Measurements from ENCODE around the gene RELL1. TPM values are rescaled to one million over a fixed set of nuclear protein-coding genes. Genes with fewer than 3 reads are reported as not detected.

RELL1 gene, protein sequence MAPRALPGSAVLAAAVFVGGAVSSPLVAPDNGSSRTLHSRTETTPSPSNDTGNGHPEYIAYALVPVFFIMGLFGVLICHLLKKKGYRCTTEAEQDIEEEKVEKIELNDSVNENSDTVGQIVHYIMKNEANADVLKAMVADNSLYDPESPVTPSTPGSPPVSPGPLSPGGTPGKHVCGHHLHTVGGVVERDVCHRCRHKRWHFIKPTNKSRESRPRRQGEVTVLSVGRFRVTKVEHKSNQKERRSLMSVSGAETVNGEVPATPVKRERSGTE
- total RNA-seq (2022): 15.4 and 18.2 TPM in 2 replicates
- percentile 62 among the genes with signal in this experiment for Bru-seq, nascent RNA
- BruChase-seq, experiment 1, labeled RNA remaining after a 6-hour chase: percentile 61 among the genes with signal in this experiment
- BruChase-seq, experiment 2, labeled RNA remaining after a 2-hour chase: percentile 53 among the genes with signal in this experiment
- long read RNA-seq, partial matches to known transcripts: 0 of 3 reads
- long read RNA-seq, other reads (novel, unspliced or antisense): 3 of 3 reads

DNA sequence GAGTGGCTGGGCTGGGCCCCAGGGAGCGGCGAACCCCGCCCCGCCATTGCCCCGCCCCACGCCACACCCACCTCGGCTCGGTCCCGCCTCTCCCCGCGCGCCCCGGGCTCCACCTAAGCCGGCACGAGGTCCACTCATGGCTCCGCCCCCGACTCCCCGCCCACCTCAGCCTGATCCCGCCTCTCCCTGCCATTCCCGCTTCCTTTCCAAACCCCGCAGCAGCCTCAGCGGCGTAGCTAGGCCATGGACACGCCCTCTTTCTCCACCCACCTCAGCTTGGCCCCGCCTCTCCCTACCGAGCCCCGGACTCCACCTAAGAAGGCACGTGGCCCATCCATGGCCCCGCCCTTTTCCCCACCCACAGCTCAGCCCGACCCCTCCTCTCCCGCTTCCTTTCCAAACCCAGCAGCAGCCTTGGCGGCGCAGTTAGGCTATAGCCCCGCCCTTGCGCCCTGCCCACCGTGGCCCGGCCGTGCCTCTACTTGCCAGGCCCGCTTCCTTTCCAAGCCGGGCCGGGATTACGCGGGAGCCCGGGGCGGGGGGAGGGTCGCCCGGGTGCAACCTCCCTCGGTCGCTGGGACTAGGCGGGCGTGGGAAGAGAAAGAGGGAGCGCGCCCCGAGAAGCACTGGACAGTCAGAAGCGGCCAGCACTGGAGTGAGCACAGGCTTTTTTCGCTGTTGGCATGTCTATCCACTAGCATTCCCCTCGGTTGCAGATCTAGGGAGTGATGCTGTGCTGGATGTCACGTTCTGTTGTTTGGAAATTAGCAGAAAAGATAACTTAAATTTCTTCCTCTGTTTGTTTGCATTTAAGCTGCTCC lies at the start of gene RELL1:
RELL1 (minus strand) TSS at position 4 of the 821 bp plus-strand sequence. CDS start 89 bp downstream, outside the sequence.
- TF ChIP-seq, protein P1, sequence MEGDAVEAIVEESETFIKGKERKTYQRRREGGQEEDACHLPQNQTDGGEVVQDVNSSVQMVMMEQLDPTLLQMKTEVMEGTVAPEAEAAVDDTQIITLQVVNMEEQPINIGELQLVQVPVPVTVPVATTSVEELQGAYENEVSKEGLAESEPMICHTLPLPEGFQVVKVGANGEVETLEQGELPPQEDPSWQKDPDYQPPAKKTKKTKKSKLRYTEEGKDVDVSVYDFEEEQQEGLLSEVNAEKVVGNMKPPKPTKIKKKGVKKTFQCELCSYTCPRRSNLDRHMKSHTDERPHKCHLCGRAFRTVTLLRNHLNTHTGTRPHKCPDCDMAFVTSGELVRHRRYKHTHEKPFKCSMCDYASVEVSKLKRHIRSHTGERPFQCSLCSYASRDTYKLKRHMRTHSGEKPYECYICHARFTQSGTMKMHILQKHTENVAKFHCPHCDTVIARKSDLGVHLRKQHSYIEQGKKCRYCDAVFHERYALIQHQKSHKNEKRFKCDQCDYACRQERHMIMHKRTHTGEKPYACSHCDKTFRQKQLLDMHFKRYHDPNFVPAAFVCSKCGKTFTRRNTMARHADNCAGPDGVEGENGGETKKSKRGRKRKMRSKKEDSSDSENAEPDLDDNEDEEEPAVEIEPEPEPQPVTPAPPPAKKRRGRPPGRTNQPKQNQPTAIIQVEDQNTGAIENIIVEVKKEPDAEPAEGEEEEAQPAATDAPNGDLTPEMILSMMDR (IDR thresholded peaks at IDR 0.05; ENCODE audit: unreplicated experiment): no peak
- Mint-ChIP-seq H3K9me3 (ENCODE audit: low read depth, unreplicated experiment) (no peaks in the 10 kb centered on the region), H3K4me1 (ENCODE audit: low read depth, unreplicated experiment) (peaks cover 13% of the 10 kb centered on the region), H3K27me3 (ENCODE audit: unreplicated experiment) (no peaks in the 10 kb centered on the region), H3K36me3 (ENCODE audit: insufficient read depth, unreplicated experiment) (peaks cover 27% of the 10 kb centered on the region), H3K27ac (ENCODE audit: unreplicated experiment) (peak within 1 kb of the TSS; percentile 61), H3K4me3 (ENCODE audit: low read depth, unreplicated experiment) (peak within 1 kb of the TSS; percentile 72)
- DNase-seq: peak; percentile 98
- CTCF ChIA-PET: interaction anchor here (0.5 to 0.9 kb wide), 4 partner anchors 9 to 930 kb away, joined by 3 to 5 read pairs (median 4); no protein-coding TSS in a partner anchor
- intact Hi-C loops (cut with micrococcal nuclease; ENCODE audit: unreplicated experiment): loop anchor here (5.0 kb wide), 1 partner anchor 84 kb away; no protein-coding TSS in a partner anchor
- BruUV-seq (replicated peaks): no TSS peak

DNA sequence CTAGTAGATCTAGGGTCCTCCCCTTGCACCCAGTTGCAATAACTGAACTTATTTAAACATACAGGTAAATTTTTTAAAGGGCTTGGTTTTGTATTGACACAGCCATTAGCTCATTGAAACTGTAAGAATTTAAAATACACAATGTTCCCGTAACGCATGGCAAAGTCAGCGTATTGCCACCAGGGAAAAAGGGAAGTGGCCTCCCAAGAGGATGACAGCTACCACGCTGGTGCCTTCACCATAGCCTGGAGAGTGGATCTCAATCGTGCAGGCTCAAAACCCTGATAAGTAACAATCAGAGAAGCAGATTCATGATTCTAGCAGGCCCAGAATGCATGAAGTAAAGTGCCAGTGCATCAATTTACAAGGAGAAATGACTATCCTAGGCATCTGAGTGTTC lies 49.4 kb upstream of the RELL1 start:
- Mint-ChIP-seq H3K4me3 (ENCODE audit: low read depth, unreplicated experiment) (no peak overlapping the region), H3K36me3 (ENCODE audit: insufficient read depth, unreplicated experiment) (no peaks in the 10 kb centered on the region), H3K4me1 (ENCODE audit: low read depth, unreplicated experiment) (no peaks in the 10 kb centered on the region), H3K9me3 (ENCODE audit: low read depth, unreplicated experiment) (no peaks in the 10 kb centered on the region), H3K27me3 (ENCODE audit: unreplicated experiment) (no peaks in the 10 kb centered on the region), H3K27ac (ENCODE audit: unreplicated experiment) (no peak overlapping the region)
- CTCF ChIA-PET: no interaction called here
- DNase-seq: no peak
- intact Hi-C loops (cut with micrococcal nuclease; ENCODE audit: unreplicated experiment): no loop called here
- TF ChIP-seq, protein P1 (IDR thresholded peaks at IDR 0.05; ENCODE audit: unreplicated experiment): no peak
- BruUV-seq (replicated peaks): no TSS peak

DNA sequence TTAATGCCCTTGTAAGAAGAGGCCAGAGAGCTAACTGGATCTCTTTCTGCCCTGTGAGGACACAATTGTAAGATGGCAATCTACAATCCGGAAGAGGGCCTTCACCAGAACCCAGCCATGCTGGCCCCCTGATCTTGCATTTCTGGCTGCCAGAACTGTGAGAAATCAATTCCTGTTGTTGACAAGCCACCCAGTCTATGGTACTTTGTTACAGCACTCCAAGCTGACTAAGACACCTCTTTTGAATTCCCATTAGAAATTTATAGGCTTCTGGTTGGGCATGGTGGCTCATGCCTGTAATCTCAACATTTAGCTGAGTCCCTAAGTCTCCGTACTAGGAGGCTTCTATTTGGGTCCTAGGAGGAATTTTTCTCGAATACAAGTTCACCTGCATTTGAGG lies 48.8 kb upstream of the RELL1 start:
- Mint-ChIP-seq H3K36me3 (ENCODE audit: insufficient read depth, unreplicated experiment) (no peaks in the 10 kb centered on the region), H3K9me3 (ENCODE audit: low read depth, unreplicated experiment) (no peaks in the 10 kb centered on the region), H3K4me1 (ENCODE audit: low read depth, unreplicated experiment) (no peaks in the 10 kb centered on the region), H3K27ac (ENCODE audit: unreplicated experiment) (no peak overlapping the region), H3K27me3 (ENCODE audit: unreplicated experiment) (no peaks in the 10 kb centered on the region), H3K4me3 (ENCODE audit: low read depth, unreplicated experiment) (no peak overlapping the region)
- no peak for DNase-seq
- BruUV-seq (replicated peaks): no TSS peak
- CTCF ChIA-PET: interaction anchor here (0.6 kb wide), 1 partner anchor 14 kb away, joined by 3 read pairs; no protein-coding TSS in a partner anchor
- intact Hi-C loops (cut with micrococcal nuclease; ENCODE audit: unreplicated experiment): no loop called here
- TF ChIP-seq, protein P1 (IDR thresholded peaks at IDR 0.05; ENCODE audit: unreplicated experiment): no peak

DNA sequence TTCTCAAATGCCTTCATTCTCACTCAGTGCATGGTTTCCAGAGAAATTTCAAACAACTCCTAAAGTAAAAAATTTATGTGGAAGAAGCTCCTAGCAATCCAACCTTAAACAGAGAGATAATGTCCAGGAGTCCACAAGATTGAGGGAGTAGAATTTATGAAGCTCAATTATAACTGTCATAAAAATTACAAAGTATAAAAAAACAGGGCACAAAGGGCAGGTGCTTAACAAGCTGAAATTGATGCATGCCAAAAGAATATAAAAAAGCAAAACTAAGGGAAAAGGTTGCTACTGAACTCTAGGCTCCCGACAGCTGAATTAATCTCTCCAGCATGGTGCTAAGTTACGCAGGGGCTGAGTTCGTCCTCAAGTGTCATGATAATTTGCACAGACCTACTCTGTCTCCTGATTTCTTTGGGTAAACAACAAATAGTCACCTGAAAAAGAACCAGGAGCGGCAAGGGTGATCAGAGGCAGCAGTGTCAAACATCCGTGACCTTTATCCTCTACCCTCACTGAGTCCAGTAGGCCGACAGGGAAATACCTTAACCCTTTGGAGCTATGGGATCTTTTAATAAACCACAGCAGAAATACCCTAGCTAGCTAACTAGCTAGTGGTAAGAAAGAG lies 47.2 kb upstream of the RELL1 start:
- no peaks in the 10 kb centered on the region for H3K36me3 Mint-ChIP-seq (ENCODE audit: insufficient read depth, unreplicated experiment)
- intact Hi-C loops (cut with micrococcal nuclease; ENCODE audit: unreplicated experiment): no loop called here
- no peaks in the 10 kb centered on the region for H3K27me3 Mint-ChIP-seq (ENCODE audit: unreplicated experiment)
- DNase-seq: no peak
- no peak overlapping the region for H3K4me3 Mint-ChIP-seq (ENCODE audit: low read depth, unreplicated experiment)
- peaks cover 8% of the 10 kb centered on the region for H3K4me1 Mint-ChIP-seq (ENCODE audit: low read depth, unreplicated experiment)
- no peak overlapping the region for H3K27ac Mint-ChIP-seq (ENCODE audit: unreplicated experiment)
- no peaks in the 10 kb centered on the region for H3K9me3 Mint-ChIP-seq (ENCODE audit: low read depth, unreplicated experiment)
- TF ChIP-seq, protein P1 (IDR thresholded peaks at IDR 0.05; ENCODE audit: unreplicated experiment): no peak
- BruUV-seq (replicated peaks): no TSS peak
- CTCF ChIA-PET: no interaction called here
